SU-DHL-6 (cell line): ENCODE measurements around the gene ABCB8.
A peak's percentile ranks its signal among the peaks of the same experiment; 100 is the strongest.

Experiments
- H2AFZ ChIP-seq: fragments of 200-600 bp; sonication (generic); 2 replicates; pipeline ENCODE4 v1.6.1; 2014; ENCODE audit warnings: low read depth, mild to moderate bottlenecking, moderate library complexity, mixed read lengths, antibody characterized with exemption, low read length; ENCODE audit not compliant: severe bottlenecking
- H3F3A ChIP-seq: fragments of 200-600 bp; shearing (Covaris generic); 2 replicates; pipeline ENCODE4 v1.6.0; 2016; ENCODE audit warnings: antibody characterized with exemption, mild to moderate bottlenecking; ENCODE audit not compliant: insufficient read depth
- H3K27ac ChIP-seq: fragments of 200-600 bp; sonication (generic); 2 replicates; pipeline ENCODE4 v1.5.1; 2016; ENCODE audit warnings: low read depth, mild to moderate bottlenecking, low read length, moderate library complexity, mixed read lengths
- H3K27me3 ChIP-seq: fragments of 200-600 bp; sonication (generic), shearing (Covaris generic); 2 replicates; pipeline ENCODE4 v1.6.0; 2014; ENCODE audit warnings: mild to moderate bottlenecking, low read length
- H3K36me3 ChIP-seq: fragments of 200-600 bp; sonication (generic); 2 replicates; pipeline ENCODE4 v1.6.1; 2014; ENCODE audit warnings: mild to moderate bottlenecking, low read length, mixed read lengths
- H3K4me2 ChIP-seq: fragments of 300-600, 200-600 bp; shearing (Covaris generic), sonication (generic); 2 replicates; pipeline ENCODE4 v1.6.0; 2014; ENCODE audit warnings: low read length, low read depth, mild to moderate bottlenecking; ENCODE audit not compliant: poor library complexity, severe bottlenecking
- H3K4me3 ChIP-seq: fragments of 200-600 bp; sonication (generic); 2 replicates; pipeline ENCODE4 v1.5.1; 2014; ENCODE audit warnings: antibody characterized with exemption, low read length, mild to moderate bottlenecking, mixed read lengths; ENCODE audit not compliant: insufficient read depth, poor library complexity, severe bottlenecking
- H3K79me2 ChIP-seq: fragments of 200-600 bp; sonication (generic); 2 replicates; pipeline ENCODE4 v1.6.1; 2014; ENCODE audit warnings: mild to moderate bottlenecking, low read length, moderate library complexity; ENCODE audit not compliant: insufficient read depth
- H3K9ac ChIP-seq: fragments of 200-600 bp; sonication (generic); 2 replicates; pipeline ENCODE4 v1.7.0; 2014; ENCODE audit warnings: mild to moderate bottlenecking, low read length
- H3K9me2 ChIP-seq: fragments of 200-600 bp; sonication (generic); replicated peaks from 2 replicates; pipeline ENCODE4 v1.6.1; 2014; ENCODE audit warnings: low read length; ENCODE audit not compliant: insufficient read depth
- H3K9me3 ChIP-seq: fragments of 200-600 bp; sonication (generic); 2 replicates; pipeline ENCODE4 v1.6.1; 2014; ENCODE audit warnings: low read length, mixed read lengths; ENCODE audit not compliant: insufficient read depth
- H4K20me1 ChIP-seq: fragments of 200-600 bp; sonication (generic); 2 replicates; pipeline ENCODE4 v1.6.1; 2014; ENCODE audit warnings: low read depth, mild to moderate bottlenecking, antibody characterized with exemption, low read length, moderate library complexity, mixed read lengths
- CTCF ChIP-seq: fragments of 200-600 bp; sonication (generic); IDR thresholded peaks from one replicate; pipeline ENCODE4 v1.5.1; 2017; ENCODE audit warnings: antibody characterized with exemption, mild to moderate bottlenecking, low read length, moderate library complexity; ENCODE audit not compliant: insufficient read depth, poor library complexity, severe bottlenecking
- EZH2phosphoT487 ChIP-seq: fragments of 200-600 bp; sonication (generic), shearing (Covaris generic); conservative IDR thresholded peaks from 2 replicates; pipeline ENCODE4 v1.6.1; 2018; ENCODE audit warnings: mild to moderate bottlenecking, antibody characterized with exemption, low read length, moderate library complexity, mixed read lengths

Gene ABCB8

GRCh38 chr7:151083824-151084160, 55.5 kb downstream of the ABCB8 start:
- no peaks in the 10 kb centered on the region for H3K27me3 ChIP-seq
- H3F3A ChIP-seq = 0 out of 2 replicates have a peak, but pooled peaks cover 5% of the 10 kb centered on the region
- no peaks in the 10 kb centered on the region for H3K9me3 ChIP-seq
- H3K4me2 ChIP-seq = peak overlapping the region; percentile 69
- no peaks in the 10 kb centered on the region for H3K9me2 ChIP-seq
- no peak overlapping the region for H3K27ac ChIP-seq
- peak overlapping the region; percentile 77 for H3K4me3 ChIP-seq
- no peaks in the 10 kb centered on the region for H3K36me3 ChIP-seq
- H2AFZ ChIP-seq = peak overlapping the region; percentile 96
- H4K20me1 ChIP-seq = no peaks in the 10 kb centered on the region
- peak overlapping the region; percentile 82 for H3K9ac ChIP-seq
- peaks cover 29% of the 10 kb centered on the region for H3K79me2 ChIP-seq
- TF ChIP-seq CTCF = no peak
- no peak for TF ChIP-seq EZH2phosphoT487

GRCh38 chr7:151085329-151085690, 57.1 kb downstream of the ABCB8 start:
- Histone ChIP-seq H3K9ac (no peak overlapping the region; the same call in 1 of the 2 replicates), H3K27ac (no peak overlapping the region)

GRCh38 chr7:151085691-151086620, 57.7 kb downstream of the ABCB8 start, which contains the start of gene AGAP3:
TSS of gene AGAP3 (plus strand) at chr7:151086475. CDS start at chr7:151086742, 267 bp downstream.
- no peak within 1 kb of the TSS for H3K27ac ChIP-seq
- peak within 1 kb of the TSS; percentile 54 for H3K4me2 ChIP-seq
- no peaks in the 10 kb centered on the region for H3K36me3 ChIP-seq
- H3K9me2 ChIP-seq = no peaks in the 10 kb centered on the region
- H2AFZ ChIP-seq = peak within 1 kb of the TSS; percentile 17
- H3K4me3 ChIP-seq = peak within 1 kb of the TSS; percentile 46
- TF ChIP-seq EZH2phosphoT487 = no peak
- no peaks in the 10 kb centered on the region for H3K9me3 ChIP-seq
- no peaks in the 10 kb centered on the region for H4K20me1 ChIP-seq
- H3K9ac ChIP-seq = peak within 1 kb of the TSS; percentile 40
- 0 out of 2 replicates have a peak, but pooled peaks cover 5% of the 10 kb centered on the region for H3F3A ChIP-seq
- H3K79me2 ChIP-seq = peaks cover 14% of the 10 kb centered on the region
- no peaks in the 10 kb centered on the region for H3K27me3 ChIP-seq

More at GRCh38 chr7:151085329-151085690, 57.1 kb downstream of the ABCB8 start:
- no peaks in the 10 kb centered on the region for H3K27me3 ChIP-seq
- no peaks in the 10 kb centered on the region for H3K36me3 ChIP-seq
- peaks cover 15% of the 10 kb centered on the region for H3K79me2 ChIP-seq
- peak overlapping the region; percentile 54 for H3K4me2 ChIP-seq
- H3K9me2 ChIP-seq = no peaks in the 10 kb centered on the region
- no peaks in the 10 kb centered on the region for H4K20me1 ChIP-seq
- H3F3A ChIP-seq = 0 out of 2 replicates have a peak, but pooled peaks cover 5% of the 10 kb centered on the region
- H3K9me3 ChIP-seq = no peaks in the 10 kb centered on the region
- H3K4me3 ChIP-seq = no peak overlapping the region
- no peak overlapping the region for H2AFZ ChIP-seq
- no peak for TF ChIP-seq CTCF
- no peak for TF ChIP-seq EZH2phosphoT487

- peak overlapping the region; percentile 49 for H3K4me2 ChIP-seq
- 0 out of 2 replicates have a peak, but pooled peaks cover 5% of the 10 kb centered on the region for H3F3A ChIP-seq
These were observed 58.6 kb downstream of the ABCB8 start for GRCh38 chr7:151086802-151087244.

More at GRCh38 chr7:151086802-151087244, 58.6 kb downstream of the ABCB8 start:
- TF ChIP-seq EZH2phosphoT487 = no peak
- Histone ChIP-seq H3K9ac (no peak overlapping the region), H3K4me3 (no peak overlapping the region), H3K9me2 (no peaks in the 10 kb centered on the region), H3K27ac (no peak overlapping the region), H3K36me3 (no peaks in the 10 kb centered on the region), H3K79me2 (peaks cover 13% of the 10 kb centered on the region), H3K9me3 (no peaks in the 10 kb centered on the region), H3K27me3 (no peaks in the 10 kb centered on the region), H2AFZ (no peak overlapping the region), H4K20me1 (no peaks in the 10 kb centered on the region)
